ENCODE results near the gene CLMN.

Gene CLMN

GRCh38 chr14:95319312-95320077 lies at the start of gene CLMN:
CLMN (minus strand) TSS chr14:95319908; CDS start chr14:95319792, 116 bp downstream.
- no peaks in the 10 kb centered on the region for H3K36me3 ChIP-seq (ENCODE audit: control insufficient read depth, low read depth, low read length)
- no peaks in the 10 kb centered on the region for H3K4me1 ChIP-seq (ENCODE audit: control insufficient read depth, low read depth, low read length)
- peak within 1 kb of the TSS; percentile 64 for H3K4me3 ChIP-seq (ENCODE audit: low read length)
- H3K27ac ChIP-seq (ENCODE audit: low read length) = no peak within 1 kb of the TSS
- peak within 1 kb of the TSS; percentile 23 for H3K9ac ChIP-seq (ENCODE audit: low read length)
- peaks cover 25% of the 10 kb centered on the region for H3K27me3 ChIP-seq (ENCODE audit: control insufficient read depth, insufficient read depth, low read length)
- no peaks in the 10 kb centered on the region for H3K9me3 ChIP-seq (ENCODE audit: control insufficient read depth, low read depth, low read length)

DNA sequence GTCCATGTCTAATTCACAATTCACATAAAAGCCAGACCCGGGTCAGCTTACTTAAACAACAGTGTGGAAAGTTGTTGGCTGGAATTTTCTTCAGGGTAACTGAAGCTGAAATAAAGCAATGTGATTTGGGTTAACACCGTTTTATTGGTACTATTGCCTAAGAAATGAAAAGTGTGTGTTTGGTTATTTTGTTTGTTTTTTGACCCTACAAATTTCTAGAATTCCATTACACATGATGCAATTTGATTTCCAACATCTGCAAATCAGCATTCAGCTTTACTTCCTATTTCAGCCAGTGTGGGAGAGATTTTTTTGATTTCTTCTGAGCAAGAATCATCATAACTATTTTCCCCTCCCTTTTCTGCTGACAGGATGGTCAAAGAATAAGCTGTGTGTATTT lies 45.7 kb upstream of the CLMN start:
- Histone ChIP-seq H3K9ac (ENCODE audit: low read length) (no peak overlapping the region), H3K4me3 (ENCODE audit: low read length) (no peak overlapping the region), H3K36me3 (ENCODE audit: control insufficient read depth, low read depth, low read length) (no peaks in the 10 kb centered on the region), H3K4me1 (ENCODE audit: control insufficient read depth, low read depth, low read length) (peaks cover 25% of the 10 kb centered on the region), H3K9me3 (ENCODE audit: control insufficient read depth, low read depth, low read length) (no peaks in the 10 kb centered on the region), H3K27ac (ENCODE audit: low read length) (no peak overlapping the region), H3K27me3 (ENCODE audit: control insufficient read depth, insufficient read depth, low read length) (peaks cover 7% of the 10 kb centered on the region)

GRCh38 chr14:95364481-95365209 lies 44.9 kb upstream of the CLMN start:
- Histone ChIP-seq H3K4me1 (ENCODE audit: control insufficient read depth, low read depth, low read length) (peaks cover 20% of the 10 kb centered on the region), H3K27me3 (ENCODE audit: control insufficient read depth, insufficient read depth, low read length) (peaks cover 12% of the 10 kb centered on the region), H3K4me3 (ENCODE audit: low read length) (no peak overlapping the region), H3K36me3 (ENCODE audit: control insufficient read depth, low read depth, low read length) (no peaks in the 10 kb centered on the region), H3K9ac (ENCODE audit: low read length) (no peak overlapping the region), H3K9me3 (ENCODE audit: control insufficient read depth, low read depth, low read length) (no peaks in the 10 kb centered on the region), H3K27ac (ENCODE audit: low read length) (no peak overlapping the region)

DNA sequence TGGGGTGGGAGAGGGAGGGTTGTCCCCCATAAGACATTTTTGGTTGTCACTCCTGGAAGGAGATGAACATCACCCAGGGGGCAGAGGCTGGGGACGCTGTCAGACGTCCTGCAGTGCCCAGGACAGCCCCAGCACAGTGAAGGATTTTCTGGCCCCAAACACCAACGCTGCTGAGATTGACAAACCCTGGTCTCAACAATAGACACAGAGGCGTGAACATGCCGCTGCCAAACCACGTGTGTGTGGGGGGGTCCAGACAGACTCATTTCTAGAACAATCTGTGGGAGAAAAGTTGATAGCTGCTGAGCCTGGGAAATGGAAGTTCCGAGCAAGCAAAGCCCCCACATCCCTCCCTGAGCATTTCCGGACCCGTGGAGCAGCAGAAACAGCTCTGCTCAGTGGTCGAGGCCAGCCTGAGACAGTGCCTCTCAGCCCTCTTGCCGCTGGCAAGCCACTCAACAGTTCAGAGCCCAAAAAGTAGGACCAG lies 43.8 kb upstream of the CLMN start:
- Histone ChIP-seq H3K36me3 (ENCODE audit: control insufficient read depth, low read depth, low read length) (no peaks in the 10 kb centered on the region), H3K27me3 (ENCODE audit: control insufficient read depth, insufficient read depth, low read length) (peaks cover 12% of the 10 kb centered on the region), H3K4me3 (ENCODE audit: low read length) (no peak overlapping the region), H3K27ac (ENCODE audit: low read length) (no peak overlapping the region), H3K9ac (ENCODE audit: low read length) (no peak overlapping the region), H3K9me3 (ENCODE audit: control insufficient read depth, low read depth, low read length) (no peaks in the 10 kb centered on the region), H3K4me1 (ENCODE audit: control insufficient read depth, low read depth, low read length) (peaks cover 19% of the 10 kb centered on the region)

- Histone ChIP-seq H3K4me3 (ENCODE audit: low read length) (peak overlapping the region; percentile 57), H3K27ac (ENCODE audit: low read length) (no peak overlapping the region), H3K36me3 (ENCODE audit: control insufficient read depth, low read depth, low read length) (no peaks in the 10 kb centered on the region), H3K4me1 (ENCODE audit: control insufficient read depth, low read depth, low read length) (peaks cover 19% of the 10 kb centered on the region), H3K9me3 (ENCODE audit: control insufficient read depth, low read depth, low read length) (no peaks in the 10 kb centered on the region), H3K9ac (ENCODE audit: low read length) (peak overlapping the region; percentile 59), H3K27me3 (ENCODE audit: control insufficient read depth, insufficient read depth, low read length) (peaks cover 12% of the 10 kb centered on the region)
Observed at GRCh38 chr14:95362138-95362494, 42.4 kb upstream of the CLMN start.

GRCh38 chr14:95361373-95362137 lies 41.8 kb upstream of the CLMN start:
- Histone ChIP-seq H3K4me3 (ENCODE audit: low read length) (peak overlapping the region; percentile 57), H3K9ac (ENCODE audit: low read length) (peak overlapping the region; percentile 59), H3K4me1 (ENCODE audit: control insufficient read depth, low read depth, low read length) (peaks cover 19% of the 10 kb centered on the region), H3K27ac (ENCODE audit: low read length) (peak overlapping the region; percentile 56), H3K9me3 (ENCODE audit: control insufficient read depth, low read depth, low read length) (no peaks in the 10 kb centered on the region), H3K27me3 (ENCODE audit: control insufficient read depth, insufficient read depth, low read length) (peaks cover 12% of the 10 kb centered on the region), H3K36me3 (ENCODE audit: control insufficient read depth, low read depth, low read length) (no peaks in the 10 kb centered on the region)

DNA sequence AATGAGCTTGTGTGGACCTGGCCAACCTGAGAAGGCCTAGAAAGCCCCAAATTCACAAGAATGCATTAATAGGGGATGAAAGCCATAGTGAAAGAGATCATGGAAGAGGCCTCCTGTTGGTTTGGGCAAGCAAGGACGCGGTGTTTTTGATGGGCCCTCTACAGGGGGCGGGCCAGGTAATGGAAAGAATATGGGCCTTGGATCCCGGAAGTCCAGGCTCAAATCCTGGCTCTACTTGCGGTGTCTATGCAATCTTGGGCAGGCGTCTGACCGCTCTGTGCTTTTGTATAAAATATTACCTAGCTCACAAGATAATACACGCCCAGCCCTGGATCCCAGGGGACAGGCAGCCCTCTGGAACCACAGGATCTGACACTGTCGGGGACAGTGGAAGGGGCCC lies 41.1 kb upstream of the CLMN start:
- Histone ChIP-seq H3K36me3 (ENCODE audit: control insufficient read depth, low read depth, low read length) (no peaks in the 10 kb centered on the region), H3K4me1 (ENCODE audit: control insufficient read depth, low read depth, low read length) (peaks cover 19% of the 10 kb centered on the region), H3K9ac (ENCODE audit: low read length) (no peak overlapping the region), H3K9me3 (ENCODE audit: control insufficient read depth, low read depth, low read length) (no peaks in the 10 kb centered on the region), H3K27me3 (ENCODE audit: control insufficient read depth, insufficient read depth, low read length) (peaks cover 12% of the 10 kb centered on the region), H3K27ac (ENCODE audit: low read length) (no peak overlapping the region), H3K4me3 (ENCODE audit: low read length) (no peak overlapping the region)

GRCh38 chr14:95359994-95360826 lies 40.5 kb upstream of the CLMN start:
- H3K36me3 ChIP-seq (ENCODE audit: control insufficient read depth, low read depth, low read length) = no peaks in the 10 kb centered on the region
- no peak overlapping the region for H3K4me3 ChIP-seq (ENCODE audit: low read length)
- no peak overlapping the region for H3K27ac ChIP-seq (ENCODE audit: low read length)
- peaks cover 12% of the 10 kb centered on the region for H3K27me3 ChIP-seq (ENCODE audit: control insufficient read depth, insufficient read depth, low read length)
- H3K4me1 ChIP-seq (ENCODE audit: control insufficient read depth, low read depth, low read length) = peaks cover 19% of the 10 kb centered on the region
- H3K9me3 ChIP-seq (ENCODE audit: control insufficient read depth, low read depth, low read length) = no peaks in the 10 kb centered on the region
- H3K9ac ChIP-seq (ENCODE audit: low read length) = no peak overlapping the region

DNA sequence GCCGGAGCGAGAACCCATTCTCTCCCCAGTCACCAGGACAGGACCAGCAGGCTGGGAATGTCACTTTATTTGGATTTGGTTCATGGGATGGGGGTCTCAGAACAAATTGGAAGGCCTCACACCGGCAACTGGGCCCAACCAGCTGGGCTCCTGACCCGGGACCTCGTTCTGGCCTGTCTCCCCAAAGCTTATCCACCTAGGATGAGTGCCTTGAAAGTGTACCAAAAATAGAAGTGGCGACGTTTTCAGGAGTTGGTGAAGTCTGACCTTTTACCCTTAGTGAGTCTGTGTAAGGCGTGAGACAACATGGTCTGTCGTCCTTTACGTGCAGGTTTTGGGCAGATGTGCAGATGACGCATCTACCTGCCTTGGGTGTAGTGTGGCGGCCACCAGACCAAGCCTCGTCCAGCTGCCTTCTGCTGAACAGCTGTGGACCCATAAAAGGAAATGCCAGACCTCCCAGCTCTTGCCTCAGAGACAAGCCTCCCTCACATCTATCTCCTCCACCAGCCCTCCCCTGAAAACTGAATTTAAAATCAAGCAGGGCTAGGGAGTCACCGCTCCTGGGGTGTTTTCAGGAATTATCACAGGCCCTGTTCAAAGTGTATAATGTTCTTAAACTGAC lies 36.6 kb upstream of the CLMN start:
- Histone ChIP-seq H3K27ac (ENCODE audit: low read length) (no peak overlapping the region), H3K9ac (ENCODE audit: low read length) (no peak overlapping the region), H3K4me3 (ENCODE audit: low read length) (no peak overlapping the region), H3K27me3 (ENCODE audit: control insufficient read depth, insufficient read depth, low read length) (peaks cover 5% of the 10 kb centered on the region), H3K4me1 (ENCODE audit: control insufficient read depth, low read depth, low read length) (peaks cover 6% of the 10 kb centered on the region), H3K9me3 (ENCODE audit: control insufficient read depth, low read depth, low read length) (no peaks in the 10 kb centered on the region), H3K36me3 (ENCODE audit: control insufficient read depth, low read depth, low read length) (no peaks in the 10 kb centered on the region)

DNA sequence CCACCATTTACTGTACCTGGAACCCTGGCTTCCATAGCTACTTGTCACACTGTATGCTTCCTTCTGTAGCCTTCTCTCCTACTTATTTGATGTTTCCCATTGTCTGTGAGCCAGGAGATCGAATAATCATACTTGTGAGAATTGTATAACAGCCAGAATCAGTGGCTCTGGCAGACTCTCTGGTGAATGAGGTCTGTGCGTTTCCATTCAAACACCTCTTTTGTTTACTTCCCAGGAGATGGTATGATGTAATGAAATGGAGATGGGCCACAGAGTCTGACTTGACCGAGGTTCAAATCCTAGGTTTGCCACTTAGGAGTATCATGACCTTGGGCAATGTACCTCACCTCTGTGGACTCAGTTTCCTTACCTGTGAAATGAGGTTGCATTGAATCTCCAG lies 35.7 kb upstream of the CLMN start:
- Histone ChIP-seq H3K36me3 (ENCODE audit: control insufficient read depth, low read depth, low read length) (no peaks in the 10 kb centered on the region), H3K9ac (ENCODE audit: low read length) (no peak overlapping the region), H3K27ac (ENCODE audit: low read length) (no peak overlapping the region), H3K4me3 (ENCODE audit: low read length) (no peak overlapping the region), H3K4me1 (ENCODE audit: control insufficient read depth, low read depth, low read length) (peaks cover 3% of the 10 kb centered on the region), H3K9me3 (ENCODE audit: control insufficient read depth, low read depth, low read length) (no peaks in the 10 kb centered on the region), H3K27me3 (ENCODE audit: control insufficient read depth, insufficient read depth, low read length) (peaks cover 5% of the 10 kb centered on the region)

Measured in iPS-18a (cell line).